SK-N-SH (cell line): ENCODE data around the gene FSIP1.

ENCODE experiments used
- CTCF ChIP-seq: fragments of 200-600 bp; sonication (generic); IDR thresholded peaks from 2 replicates; pipeline ENCODE4 v1.6.1; 2017; ENCODE audit warnings: antibody characterized with exemption, mild to moderate bottlenecking, moderate library complexity
- POLR2AphosphoS5 ChIP-seq: IDR thresholded peaks from 2 replicates; pipeline ENCODE4 v1.6.1; 2012; ENCODE audit warnings: low read depth, low read length

- TF ChIP-seq POLR2AphosphoS5 (no peak), CTCF (no peak)
Observed at GRCh38 chr15:39794954-39795353, 12.3 kb upstream of the FSIP1 start.
